Loucy (cell line): ENCODE data around the gene OGFOD3.

Source experiments
- H2AFZ ChIP-seq: fragments of 200-600 bp; sonication (generic); 2 replicates; pipeline ENCODE4 v1.6.0; 2016; ENCODE audit warnings: antibody characterized with exemption, mild to moderate bottlenecking, low read length, moderate library complexity
- H3F3A ChIP-seq: fragments of 200-600 bp; 2 replicates; pipeline ENCODE4 v1.6.0; 2016; ENCODE audit warnings: antibody characterized with exemption, low read depth, mild to moderate bottlenecking
- H3K27me3 ChIP-seq: fragments of 200-600 bp; sonication (generic); 2 replicates; pipeline ENCODE4 v1.6.1; 2014; ENCODE audit warnings: low read length, mild to moderate bottlenecking; ENCODE audit not compliant: insufficient read depth, poor library complexity, severe bottlenecking
- H3K36me3 ChIP-seq: fragments of 200-600 bp; sonication (generic); 2 replicates; pipeline ENCODE4 v1.6.1; 2016; ENCODE audit warnings: low read length; ENCODE audit not compliant: insufficient read depth
- H3K4me1 ChIP-seq: fragments of 200-600 bp; sonication (generic); 2 replicates; pipeline ENCODE4 v1.5.1; 2014; ENCODE audit warnings: low read length, mild to moderate bottlenecking; ENCODE audit not compliant: insufficient read depth, poor library complexity, severe bottlenecking
- H3K4me2 ChIP-seq: fragments of 200-600 bp; sonication (generic); 2 replicates; pipeline ENCODE4 v1.6.0; 2014; ENCODE audit warnings: antibody characterized with exemption, low read length, low read depth, mild to moderate bottlenecking; ENCODE audit not compliant: poor library complexity, severe bottlenecking
- H3K4me3 ChIP-seq: fragments of 200-600 bp; sonication (generic); 2 replicates; pipeline ENCODE4 v1.5.1; 2014; ENCODE audit warnings: low read length, mild to moderate bottlenecking, mixed read lengths; ENCODE audit not compliant: poor library complexity, severe bottlenecking
- H3K79me2 ChIP-seq: fragments of 200-600 bp; sonication (generic); 2 replicates; pipeline ENCODE4 v1.6.1; 2014; ENCODE audit warnings: low read length; ENCODE audit not compliant: insufficient read depth
- H3K9ac ChIP-seq: fragments of 200-600 bp; sonication (generic); 2 replicates; pipeline ENCODE4 v1.6.0; 2014; ENCODE audit warnings: mild to moderate bottlenecking, low read depth, low read length, moderate library complexity; ENCODE audit not compliant: poor library complexity, severe bottlenecking
- H3K9me2 ChIP-seq: fragments of 200-600 bp; sonication (generic); replicated peaks from 2 replicates; pipeline ENCODE4 v1.6.1; 2016; ENCODE audit warnings: low read depth, low read length, mixed read lengths
- H3K9me3 ChIP-seq: fragments of 200-600 bp; sonication (generic); 2 replicates; pipeline ENCODE4 v1.6.1; 2014; ENCODE audit warnings: mild to moderate bottlenecking, antibody characterized with exemption, low read length, low read depth; ENCODE audit not compliant: insufficient read depth
- H4K20me1 ChIP-seq: fragments of 200-600 bp; sonication (generic); 2 replicates; pipeline ENCODE4 v1.6.0; 2014; ENCODE audit warnings: antibody characterized with exemption, low read length, mild to moderate bottlenecking; ENCODE audit not compliant: insufficient read depth, poor library complexity, severe bottlenecking
- CTCF ChIP-seq: fragments of 200-600 bp; sonication (generic); conservative IDR thresholded peaks from 2 replicates; pipeline ENCODE4 v1.5.1; 2014; ENCODE audit warnings: mild to moderate bottlenecking, antibody characterized with exemption, low read length
- EZH2phosphoT487 ChIP-seq: fragments of 200-600 bp; IDR thresholded peaks from 2 replicates; pipeline ENCODE4 v1.6.1; 2018; ENCODE audit warnings: antibody characterized with exemption, mild to moderate bottlenecking, moderate library complexity, borderline replicate concordance

Gene OGFOD3

GRCh38 chr17:82355770-82356427 lies 62.5 kb downstream of the OGFOD3 start:
- Histone ChIP-seq H3K4me2 (no peak overlapping the region), H3K79me2 (no peaks in the 10 kb centered on the region), H3F3A (0 out of 2 replicates have a peak, but pooled peaks cover 5% of the 10 kb centered on the region), H2AFZ (no peak overlapping the region), H3K27me3 (no peaks in the 10 kb centered on the region), H3K9ac (no peak overlapping the region), H3K9me2 (no peaks in the 10 kb centered on the region), H3K36me3 (no peaks in the 10 kb centered on the region), H3K4me1 (peaks cover 15% of the 10 kb centered on the region), H4K20me1 (no peaks in the 10 kb centered on the region), H3K9me3 (no peaks in the 10 kb centered on the region), H3K4me3 (no peak overlapping the region)
- no peak for TF ChIP-seq EZH2phosphoT487
- no peak for TF ChIP-seq CTCF

- Histone ChIP-seq H2AFZ (no peak overlapping the region), H3F3A (0 out of 2 replicates have a peak, but pooled peaks cover 5% of the 10 kb centered on the region), H3K9ac (no peak overlapping the region), H3K4me1 (peaks cover 15% of the 10 kb centered on the region), H3K4me2 (no peak overlapping the region), H3K79me2 (no peaks in the 10 kb centered on the region), H3K9me3 (no peaks in the 10 kb centered on the region), H3K4me3 (no peak overlapping the region), H3K27me3 (no peaks in the 10 kb centered on the region), H3K9me2 (no peaks in the 10 kb centered on the region), H4K20me1 (no peaks in the 10 kb centered on the region), H3K36me3 (no peaks in the 10 kb centered on the region)
- TF ChIP-seq CTCF = no peak
- no peak for TF ChIP-seq EZH2phosphoT487
These were observed 63.5 kb downstream of the OGFOD3 start for GRCh38 chr17:82354804-82355308.

GRCh38 chr17:82353484-82353883 lies 64.9 kb downstream of the OGFOD3 start:
- no peak for TF ChIP-seq CTCF
- no peak for TF ChIP-seq EZH2phosphoT487
- peaks cover 3% of the 10 kb centered on the region for H3K4me1 ChIP-seq

More at GRCh38 chr17:82353484-82353883, 64.9 kb downstream of the OGFOD3 start:
- Histone ChIP-seq H3K9me2 (no peaks in the 10 kb centered on the region), H3K4me3 (no peak overlapping the region), H3F3A (0 out of 2 replicates have a peak, but pooled peaks cover under 1% of the 10 kb centered on the region), H3K9me3 (no peaks in the 10 kb centered on the region), H3K4me2 (no peak overlapping the region), H4K20me1 (no peaks in the 10 kb centered on the region), H3K27me3 (no peaks in the 10 kb centered on the region), H3K9ac (no peak overlapping the region), H3K36me3 (no peaks in the 10 kb centered on the region), H2AFZ (no peak overlapping the region), H3K79me2 (no peaks in the 10 kb centered on the region)
